ENCODE measurements around the gene GTSF1L.
"Not testable (repeated sequence)": the region's sequence is repeated elsewhere in the genome, so short reads cannot be mapped to it uniquely, and the experiment has no call there.

Gene GTSF1L

DNA sequence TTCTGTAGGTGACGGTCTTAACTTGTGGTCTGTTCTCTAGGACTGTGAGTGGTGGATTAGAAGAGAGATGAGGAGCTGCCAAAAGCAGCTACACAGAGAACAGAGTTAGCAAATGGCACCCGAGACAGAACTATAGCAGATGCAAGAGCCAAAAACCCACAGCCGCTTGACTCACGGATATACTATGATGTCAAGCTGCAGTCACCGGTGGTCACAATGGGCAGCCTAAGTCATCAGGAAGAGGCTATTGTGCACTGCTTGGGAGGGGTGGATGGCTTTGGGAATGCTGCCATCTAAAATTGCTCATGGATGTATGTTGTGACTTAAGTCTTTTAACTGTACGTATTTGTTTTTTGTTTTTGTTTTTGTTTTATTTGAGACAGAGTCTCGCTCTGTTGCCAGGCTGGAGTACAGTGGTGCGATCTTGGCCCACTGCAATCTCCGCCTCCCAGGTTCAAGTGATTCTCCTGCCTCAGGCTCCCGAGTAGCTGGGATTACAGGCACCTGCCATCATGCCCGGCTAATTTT is at the start of gene GTSF1L:
TSS of gene GTSF1L (minus strand) at position 192 of the 528 bp plus-strand sequence. CDS start 308 bp downstream, outside the sequence.
- no peak for DNase-seq

DNA sequence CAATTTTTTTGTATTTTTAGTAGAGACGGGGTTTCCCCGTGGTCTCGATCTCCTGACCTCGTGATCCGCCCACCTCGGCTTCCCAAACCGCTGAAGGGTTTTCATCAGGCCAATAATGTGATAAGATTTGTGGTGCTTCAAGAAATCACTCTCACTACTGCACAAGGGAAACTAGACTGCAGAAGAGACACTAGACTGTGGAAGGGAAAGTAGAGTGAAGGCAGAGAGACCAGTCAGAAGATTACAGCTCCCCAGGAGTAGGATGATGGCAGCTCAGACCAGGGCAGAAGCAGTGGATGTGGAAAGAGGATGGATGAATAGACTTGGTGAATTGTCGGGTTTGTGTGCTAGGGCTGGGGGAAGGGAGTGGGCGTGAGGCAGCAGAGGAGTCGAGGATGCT is 48.0 kb upstream of the GTSF1L start:
- no peak for DNase-seq

DNA sequence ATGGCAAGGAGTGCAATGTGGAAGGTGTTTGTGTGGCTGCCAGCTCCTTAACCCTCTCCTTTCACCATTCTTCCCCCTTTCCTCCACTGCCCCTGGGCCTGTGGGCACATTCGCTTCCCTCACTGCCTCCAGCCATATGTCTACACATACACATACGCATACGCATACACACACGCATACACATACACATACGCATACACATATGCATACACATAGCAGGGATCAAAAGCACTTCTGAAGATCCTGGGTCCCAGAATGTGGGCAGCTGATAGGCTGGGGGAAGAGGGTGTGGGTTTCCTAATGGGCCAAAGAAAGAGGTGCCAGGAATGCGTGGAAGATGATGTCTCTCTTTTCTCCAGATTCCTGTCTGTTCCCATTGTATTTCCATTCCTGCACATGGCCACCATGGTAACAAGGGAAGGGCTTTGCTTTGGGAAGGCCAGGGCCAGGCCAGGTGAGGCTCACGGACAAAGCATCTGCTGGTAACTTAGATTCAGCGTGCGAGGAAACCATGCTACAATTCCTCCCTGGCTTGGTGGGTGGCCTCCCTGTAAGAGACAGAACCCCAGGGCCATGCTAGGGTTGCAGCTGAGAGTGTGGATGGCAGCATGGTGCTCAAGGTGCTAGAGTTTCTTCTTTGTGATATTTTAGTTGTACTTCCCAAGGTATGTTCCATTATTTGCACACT is 44.8 kb upstream of the GTSF1L start:
- DNase-seq = no peak

DNA sequence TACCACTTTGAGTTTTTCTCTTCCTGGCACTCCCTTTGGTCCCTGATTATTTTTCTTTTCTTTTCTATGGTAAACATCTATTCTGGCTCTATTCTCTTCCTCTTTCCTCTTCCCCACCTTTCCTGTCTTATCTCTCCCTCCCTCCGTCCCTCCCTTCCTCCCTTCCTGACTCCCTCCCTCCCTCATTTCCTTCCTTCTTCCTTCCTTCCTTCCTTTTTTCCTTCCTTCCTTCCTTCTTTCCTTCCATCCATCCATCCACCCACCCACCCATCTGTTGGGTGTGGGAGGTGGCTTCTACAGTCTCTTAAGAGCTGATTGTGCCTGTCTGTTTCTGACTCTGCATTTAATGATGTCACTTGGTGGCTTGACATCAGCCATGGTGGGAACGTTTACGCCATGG is 43.5 kb upstream of the GTSF1L start:
- no peak for DNase-seq

DNA sequence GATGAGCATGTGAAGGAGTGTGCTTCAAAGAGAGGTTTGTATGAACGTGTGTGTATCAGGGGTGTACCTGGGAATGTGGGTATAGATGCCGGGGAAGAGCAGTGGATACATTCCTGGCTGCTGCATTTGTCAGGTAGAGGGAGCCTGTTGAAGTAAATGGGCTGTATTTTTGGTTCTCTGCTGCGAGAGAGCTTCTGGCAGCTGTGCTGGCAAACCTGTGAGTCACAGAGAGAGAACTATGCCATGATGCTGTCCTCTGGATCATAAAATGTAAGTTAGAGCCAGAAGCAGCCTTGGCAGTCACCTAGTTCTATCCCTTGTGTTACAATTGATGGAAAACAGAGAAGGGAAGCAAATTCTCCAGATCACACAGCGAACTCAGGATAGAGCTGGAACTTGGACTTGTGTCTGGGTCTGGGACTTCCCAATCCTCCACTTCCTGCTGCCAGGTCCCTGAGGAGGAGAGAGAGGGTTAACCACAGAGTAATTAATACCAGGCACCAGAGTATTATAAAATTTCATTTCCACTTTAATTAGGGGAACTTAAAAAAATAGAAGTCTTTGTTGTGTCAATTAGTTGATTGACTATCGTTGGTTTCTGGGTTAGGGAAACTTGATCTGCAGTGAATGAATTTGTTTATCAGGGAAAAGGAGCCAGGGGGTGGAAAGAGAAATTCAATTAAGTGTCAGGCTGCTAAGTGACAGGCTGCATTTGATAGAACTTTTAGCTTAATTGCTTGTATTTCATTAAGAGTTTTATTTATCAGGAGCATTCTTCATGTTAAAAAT is 41.1 kb upstream of the GTSF1L start:
- DNase-seq = no peak

DNA sequence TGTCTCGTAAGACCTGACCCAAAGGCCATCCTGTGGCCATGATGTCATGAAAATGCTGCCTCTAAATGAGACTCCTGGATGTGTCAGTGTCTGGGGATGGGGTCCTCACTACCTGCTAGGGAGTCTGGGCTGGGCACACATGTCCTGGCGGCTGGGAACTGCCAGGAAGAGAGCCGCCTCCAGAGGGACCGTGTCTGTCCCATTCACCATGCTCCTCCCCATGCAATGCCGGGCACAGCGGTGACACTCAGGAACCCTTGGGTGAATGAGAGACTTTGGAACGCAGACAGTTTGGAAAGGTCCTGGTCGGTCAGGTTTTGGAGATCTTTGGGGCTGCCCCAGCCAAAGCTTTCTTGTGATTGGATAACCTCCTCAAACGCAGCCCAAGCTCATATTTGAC is 40.1 kb upstream of the GTSF1L start:
- no peak for DNase-seq

DNA sequence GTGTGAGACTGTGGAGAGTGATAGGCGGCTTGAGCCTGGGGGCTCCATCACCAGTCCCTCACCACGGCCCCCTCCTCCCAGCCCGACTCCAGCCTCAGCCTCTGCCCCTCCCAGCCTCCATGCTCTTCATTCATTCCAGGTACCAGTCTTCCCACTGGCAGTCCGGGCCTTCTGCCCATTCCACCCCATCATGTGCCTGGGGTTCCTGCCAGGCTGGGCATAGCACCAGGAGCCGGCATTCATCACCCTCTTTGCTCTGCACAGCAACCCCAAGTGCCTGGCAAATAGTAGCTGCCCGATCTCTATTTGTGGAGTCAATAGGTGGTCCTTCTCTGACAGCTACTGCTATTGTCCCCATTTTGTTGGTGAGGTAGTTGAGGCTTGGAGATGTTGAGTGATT is 39.6 kb upstream of the GTSF1L start:
- DNase-seq = no peak

DNA sequence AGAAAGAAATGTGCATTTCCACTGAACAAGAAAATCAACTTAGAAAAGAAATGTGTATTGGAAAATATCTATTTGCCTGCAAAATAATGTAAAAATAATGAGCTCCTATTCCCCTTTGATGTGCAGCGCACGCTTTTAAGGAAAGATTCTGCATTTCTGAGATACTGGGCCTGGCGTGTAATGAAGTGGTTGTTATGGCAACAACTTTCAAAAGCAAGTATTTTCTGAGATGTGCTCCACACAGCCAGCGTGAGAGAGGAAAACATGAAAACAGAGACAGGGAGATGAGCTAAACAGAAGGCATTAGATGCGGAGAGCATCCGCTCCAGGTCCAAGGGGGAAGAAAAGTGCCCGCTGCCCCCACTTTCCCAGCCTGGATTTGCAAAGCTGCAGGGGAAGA is 39.1 kb upstream of the GTSF1L start:
- DNase-seq = no peak

DNA sequence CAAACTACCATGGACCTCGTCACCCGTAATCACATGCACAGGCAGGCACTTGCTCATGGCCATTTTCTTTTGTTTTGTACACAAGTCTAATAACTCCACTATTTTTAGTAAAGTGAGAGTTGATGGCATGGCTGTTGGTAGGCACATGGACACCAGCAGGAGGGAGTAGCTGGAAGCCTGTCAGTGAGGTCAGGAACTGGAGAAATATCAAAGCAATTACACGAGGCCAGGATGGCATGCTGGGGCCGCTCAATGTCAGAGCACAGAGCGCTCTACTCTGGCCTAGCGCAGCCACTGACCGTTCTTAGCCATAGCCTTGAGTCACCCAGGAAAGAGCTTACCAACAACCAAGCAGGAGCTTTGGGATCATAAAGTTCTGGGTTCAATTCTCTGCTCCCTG is 36.1 kb upstream of the GTSF1L start:
- no peak for DNase-seq

DNA sequence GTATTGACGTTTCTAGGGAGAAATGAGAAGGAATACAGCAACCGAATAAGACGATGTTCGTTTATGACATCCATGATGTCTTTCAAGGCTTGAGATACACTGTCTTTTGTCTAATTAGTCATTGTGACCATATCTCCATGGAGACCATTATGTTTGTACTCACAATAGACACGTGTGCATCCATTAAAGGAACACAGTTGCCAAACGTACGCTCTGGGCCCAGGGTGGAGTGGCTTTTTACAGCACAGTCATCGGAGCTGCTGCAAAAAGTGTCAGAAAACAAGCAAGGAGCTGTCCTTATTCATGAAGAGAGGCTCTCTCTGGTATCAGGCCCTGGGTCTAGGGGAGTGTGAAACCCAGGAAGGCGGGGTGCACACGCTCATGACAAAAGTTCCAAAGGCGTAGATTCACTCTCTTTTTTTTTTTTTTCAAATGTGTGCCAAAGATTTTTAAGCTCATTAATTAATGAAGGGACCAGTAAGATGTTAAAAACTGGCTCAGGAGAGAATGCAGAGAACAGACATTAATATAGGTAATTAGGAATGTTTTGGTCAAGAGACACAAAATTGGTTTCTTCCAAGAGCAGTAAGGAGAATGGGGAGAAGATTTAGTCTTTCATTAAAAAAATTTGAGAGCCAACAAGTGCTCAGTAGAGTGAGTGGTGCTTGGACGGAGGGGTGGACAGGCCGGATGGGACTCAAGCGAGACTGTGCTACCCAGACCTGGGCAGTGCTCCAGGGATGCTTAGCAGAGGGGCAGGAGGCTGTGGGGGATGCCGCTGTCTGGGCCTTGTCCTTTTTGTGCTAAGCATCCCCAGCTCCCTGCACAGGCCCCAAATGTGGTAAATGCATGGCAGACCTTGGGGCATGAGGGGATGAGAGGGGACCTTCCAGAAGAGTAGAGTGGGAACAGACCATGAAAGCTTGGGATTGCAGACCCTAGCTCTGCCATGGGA is 34.9 kb upstream of the GTSF1L start:
- DNase-seq = no peak

DNA sequence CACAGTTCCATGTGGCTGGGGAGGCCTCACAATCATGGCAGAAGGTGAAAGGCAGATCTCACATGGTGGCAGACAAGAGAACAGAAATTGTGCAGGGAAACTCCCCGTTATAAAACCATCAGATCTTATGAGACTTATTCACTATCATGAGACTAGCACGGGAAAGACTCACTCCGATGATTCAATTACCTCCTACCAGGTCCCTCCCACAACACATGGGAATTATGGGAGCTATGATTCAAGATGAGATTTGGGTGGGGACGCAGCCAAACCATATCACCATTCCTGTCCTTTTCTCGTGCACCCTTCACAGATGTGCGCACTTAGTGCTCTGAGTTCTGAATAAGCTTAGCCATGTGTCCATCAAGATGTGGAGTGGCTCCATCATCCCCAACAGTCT is 31.1 kb upstream of the GTSF1L start:
- not testable (repeated sequence) for DNase-seq

DNA sequence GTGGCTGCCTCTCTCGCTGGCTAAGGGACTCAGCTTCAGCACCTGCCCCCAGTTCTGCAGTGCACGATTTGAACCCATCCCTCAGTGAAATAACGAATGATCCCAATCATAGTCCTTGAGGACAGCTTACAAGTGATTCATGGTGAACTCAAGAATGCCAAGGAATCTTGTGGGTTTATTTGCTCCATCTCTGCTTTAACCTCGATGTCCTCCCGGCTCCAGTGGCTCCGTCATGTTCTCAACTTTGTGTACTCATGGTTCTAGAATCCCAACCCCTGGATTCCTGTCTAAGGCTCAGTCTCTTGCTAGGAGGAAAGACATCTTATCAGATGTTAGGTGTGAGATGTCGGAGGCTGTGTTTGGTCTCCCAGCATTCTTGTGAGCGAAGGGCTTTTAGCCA is 29.0 kb upstream of the GTSF1L start:
- no peak for DNase-seq

DNA sequence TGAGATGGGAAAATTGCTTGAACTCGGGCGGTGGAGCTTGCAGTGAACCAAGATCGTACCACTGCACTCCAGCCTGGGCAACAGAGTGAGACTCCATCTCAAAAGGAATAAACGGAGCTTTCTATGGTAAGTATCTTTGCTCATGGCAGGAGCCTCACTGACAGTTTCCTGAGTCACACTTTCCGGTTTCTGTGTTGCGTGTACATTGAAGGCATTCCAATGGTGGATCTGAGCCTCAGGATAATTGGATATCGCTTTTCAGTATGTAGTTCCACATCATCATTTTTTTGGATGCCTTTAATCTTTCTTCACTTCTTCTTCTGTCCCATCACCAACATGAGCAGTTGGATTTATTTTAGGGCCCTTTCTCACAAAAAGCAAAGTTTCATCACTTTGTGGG is 28.6 kb upstream of the GTSF1L start:
- no peak for DNase-seq

DNA sequence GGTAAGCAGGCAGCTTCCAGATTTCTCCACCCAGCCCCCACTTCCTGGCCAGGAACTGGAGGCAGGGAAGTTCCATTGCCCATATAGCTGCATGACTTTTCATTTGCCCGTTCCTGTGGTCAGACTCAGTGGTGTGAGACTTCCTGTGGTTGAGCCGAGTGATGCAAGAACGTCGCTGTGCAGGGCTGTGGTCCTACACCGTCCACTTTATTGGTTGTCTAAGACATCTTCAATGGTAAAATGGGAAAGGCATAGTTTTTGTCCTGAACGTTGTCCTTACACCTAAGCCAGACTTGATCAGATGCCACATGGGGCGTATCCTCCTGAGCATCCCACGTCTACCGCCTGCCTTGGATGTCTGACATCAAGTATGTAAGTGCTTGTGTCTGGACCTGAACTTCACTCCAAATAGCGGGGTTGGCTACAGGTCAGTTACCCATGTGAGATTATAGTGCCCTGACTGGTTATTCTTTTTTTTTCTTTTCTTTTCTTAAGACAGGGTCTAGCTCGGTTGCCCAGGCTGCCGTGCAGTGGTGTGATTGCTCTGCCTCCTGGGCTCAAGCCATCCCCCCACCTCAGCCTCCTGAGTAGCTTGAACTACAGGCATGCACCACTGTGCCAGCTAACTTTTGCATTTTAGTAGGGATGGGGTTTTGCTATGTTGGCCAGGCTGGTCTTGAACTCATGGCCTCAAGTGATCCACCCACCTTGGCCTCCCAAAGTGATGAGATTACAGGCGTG is 25.9 kb upstream of the GTSF1L start:
- DNase-seq = no peak

DNA sequence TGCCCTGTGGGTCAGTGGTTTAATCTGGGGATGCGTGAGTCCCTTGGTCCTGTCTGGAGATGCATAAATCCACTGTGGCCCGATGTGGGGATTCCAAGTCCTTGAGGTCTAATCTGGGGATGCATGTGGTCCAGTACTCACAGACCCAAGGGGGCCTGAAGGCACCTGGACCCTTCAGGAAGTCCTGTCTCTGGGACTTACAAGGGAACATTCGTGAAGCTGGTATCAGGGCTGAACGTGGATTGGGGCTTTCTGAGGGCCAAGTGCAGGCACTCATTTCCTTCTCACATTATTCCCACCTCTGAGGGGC is 25.2 kb upstream of the GTSF1L start:
- DNase-seq = no peak

DNA sequence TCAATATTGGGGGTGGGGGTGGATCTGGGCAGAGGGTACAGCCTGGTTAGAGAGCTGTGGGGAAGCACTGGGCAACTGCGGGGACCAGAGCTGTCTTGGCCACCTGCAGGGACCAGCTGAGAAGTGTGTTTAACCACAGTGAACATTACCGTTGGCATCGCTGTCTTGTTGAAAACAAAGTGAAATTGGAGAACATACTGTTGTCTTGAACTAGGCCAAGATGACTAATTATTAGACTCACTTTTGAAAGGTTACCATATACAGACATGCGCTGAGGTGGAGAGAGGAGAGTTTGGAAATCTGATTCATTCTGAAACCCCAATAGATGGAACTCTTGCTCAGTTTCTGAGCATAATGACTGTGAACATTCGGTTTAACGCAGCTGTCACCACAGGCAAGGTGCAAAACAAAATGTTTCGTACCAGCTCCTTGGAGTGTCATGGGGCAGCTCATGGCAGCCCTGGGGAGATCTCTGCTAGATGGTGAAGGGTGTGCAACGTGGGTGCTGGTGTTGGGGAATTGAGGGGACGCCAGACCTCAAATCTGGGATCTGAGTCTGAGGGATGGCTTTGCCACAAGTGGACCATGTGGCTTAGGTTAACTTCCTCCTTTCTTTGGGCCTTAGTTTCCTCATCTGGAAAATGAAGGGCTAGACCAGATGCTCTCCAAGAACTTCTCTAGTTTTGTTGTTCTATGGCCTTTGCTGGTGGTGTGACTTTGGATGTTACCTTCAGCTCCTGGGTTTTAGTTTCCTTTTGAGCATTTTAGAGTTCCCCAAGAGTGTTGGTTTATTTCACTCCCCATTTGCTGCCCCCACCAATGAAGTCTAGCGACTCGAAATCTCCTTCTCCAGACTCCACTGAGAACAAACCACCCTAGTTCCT is 24.6 kb upstream of the GTSF1L start:
- DNase-seq = peak in 1 of 4 experiments; percentile 10

DNA sequence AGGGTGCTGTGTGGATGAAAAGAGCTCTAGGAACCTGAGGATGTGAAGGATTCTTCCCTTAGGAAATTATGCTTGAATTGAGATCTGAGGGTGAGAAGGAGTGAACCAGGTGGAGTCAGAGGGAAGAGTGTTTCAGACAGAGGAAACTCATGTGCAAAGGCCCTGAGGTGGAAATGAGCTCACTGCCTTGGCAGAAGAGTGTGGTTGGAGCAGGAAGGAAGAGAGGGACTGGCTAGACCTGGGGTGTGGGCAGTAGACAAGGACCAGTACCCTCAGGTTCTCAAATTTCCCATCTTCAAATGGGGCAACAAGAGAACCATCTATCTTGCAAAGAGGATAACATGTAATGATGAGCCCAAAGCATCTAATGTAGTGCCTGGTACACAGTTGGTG is 24.0 kb upstream of the GTSF1L start:
- DNase-seq = no peak

DNA sequence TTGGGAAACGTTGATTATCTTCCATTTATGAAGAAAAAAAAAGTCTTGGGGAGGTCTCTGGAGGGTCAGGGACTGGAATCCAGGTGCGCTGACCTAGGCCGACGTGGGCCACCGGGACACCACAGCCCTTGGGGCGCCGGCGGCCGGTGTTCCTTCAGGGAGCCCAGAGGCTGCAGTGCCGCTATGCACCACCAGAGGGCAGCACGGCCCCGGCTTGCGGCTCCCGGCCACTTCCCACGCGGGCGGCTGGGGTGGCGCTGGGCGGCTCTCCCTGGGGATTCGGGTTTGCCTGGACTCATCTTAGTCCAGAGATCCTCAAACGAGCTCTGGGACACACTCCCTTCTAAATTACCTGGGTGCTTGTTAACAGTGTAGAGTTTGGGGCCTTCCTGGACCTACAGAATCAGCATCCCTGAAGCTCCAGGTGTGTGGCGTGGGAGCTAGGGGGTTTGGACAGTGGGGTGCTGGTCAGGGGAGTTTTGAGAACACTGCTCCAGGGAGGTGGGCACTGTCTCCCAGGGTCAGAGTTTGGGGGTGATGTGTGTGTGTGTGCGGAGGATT is 23.0 kb upstream of the GTSF1L start:
- peak; percentile 68 to 86 (median 82) for DNase-seq

DNA sequence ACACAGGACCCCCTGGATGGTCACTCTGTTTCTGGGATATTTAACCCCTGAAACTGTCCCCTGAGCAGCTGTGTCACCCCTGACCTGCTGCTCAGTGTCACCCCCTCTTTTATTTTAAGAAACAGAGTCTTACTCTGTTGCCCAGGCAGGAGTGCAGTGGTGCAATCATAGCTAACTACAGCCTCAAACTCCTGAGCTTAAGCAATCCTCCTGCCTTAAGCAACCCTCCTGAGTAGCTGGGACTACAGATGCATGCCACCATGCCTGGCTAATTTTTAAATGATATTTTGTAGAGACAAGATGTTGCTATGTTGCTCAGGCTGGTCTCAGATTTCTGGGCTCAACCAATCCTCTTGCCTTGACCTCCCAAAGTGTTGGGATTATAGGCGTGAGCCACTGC is 21.5 kb upstream of the GTSF1L start:
- DNase-seq = no peak

DNA sequence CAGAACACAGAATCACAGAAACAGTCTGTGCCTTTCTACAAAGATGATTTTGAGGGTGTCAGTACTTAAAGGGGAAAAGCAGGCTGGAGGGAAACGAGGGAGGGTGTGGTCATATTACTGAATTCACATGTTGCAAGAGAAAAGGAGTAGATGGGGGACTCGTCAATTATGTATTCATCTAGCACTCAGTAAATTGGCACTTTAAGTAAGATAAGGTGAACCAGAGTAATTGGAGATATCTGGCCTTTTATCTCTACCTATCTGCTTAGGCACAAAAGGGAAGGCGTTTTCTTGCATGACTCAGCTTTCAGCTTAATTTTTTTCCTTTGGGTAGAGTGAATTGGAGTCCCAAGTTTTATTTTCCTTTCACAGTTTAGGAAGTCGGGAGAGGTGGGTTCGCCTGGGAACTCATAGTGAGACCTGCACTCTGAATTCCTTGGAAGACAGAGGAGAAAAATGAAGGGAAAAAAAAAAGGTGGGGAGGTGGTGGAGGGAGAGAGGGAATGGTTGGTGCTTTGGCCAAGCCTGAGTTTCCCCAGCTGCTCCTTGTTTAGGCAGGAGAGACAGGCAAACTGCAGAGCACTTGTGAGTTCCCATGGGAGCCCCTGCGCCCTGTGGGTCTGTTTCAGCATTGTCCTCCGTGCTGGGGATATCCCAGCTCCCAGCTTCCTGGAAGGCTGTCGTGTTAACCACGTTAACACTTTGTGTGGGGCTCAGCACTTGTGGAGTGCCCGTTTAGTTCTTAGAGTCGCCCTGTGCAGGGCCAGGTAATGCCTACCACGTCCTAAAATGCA is 19.7 kb upstream of the GTSF1L start:
- no peak for DNase-seq
